Measurements from ENCODE around the gene KAZALD1. TPM values are rescaled to one million over a fixed set of nuclear protein-coding genes. Genes with fewer than 3 reads are reported as not detected.

Gene KAZALD1
- total and polyA plus RNA-seq, 4 donors, result 12.4 to 20.7 (median 15.3) TPM

DNA sequence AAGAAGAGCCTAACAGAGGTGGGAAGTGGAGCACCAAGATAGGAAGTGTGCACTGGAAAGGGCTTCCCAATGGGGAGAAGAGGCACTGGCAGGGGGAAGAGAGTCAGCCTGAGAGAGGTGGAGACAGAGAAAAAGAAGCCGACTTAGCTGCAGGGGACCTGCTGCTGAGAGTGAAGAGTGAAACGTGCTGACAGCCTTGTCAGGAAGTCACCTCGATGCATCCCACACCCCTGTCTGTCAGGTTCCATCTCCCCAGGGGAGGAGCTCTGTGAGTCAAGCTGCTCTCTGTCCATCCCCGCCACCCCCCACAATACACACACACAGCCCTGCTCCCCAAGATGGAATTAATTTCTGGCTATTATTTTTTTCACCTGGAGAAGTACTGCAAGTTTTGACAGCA is 14.0 kb downstream of the KAZALD1 start:
- Histone ChIP-seq H3K27me3 (ENCODE audit: control insufficient read depth in 1 of 2, insufficient read depth in 2 of 2, low read length in 1 of 2) (no peaks in the 10 kb centered on the region), H3K36me3 (ENCODE audit: control insufficient read depth in 1 of 2, insufficient read depth in 2 of 2, low read length in 1 of 2) (no peaks in the 10 kb centered on the region), H3K4me3 (ENCODE audit: low read length in 2 of 2) (no peak overlapping the region), H3K4me1 (ENCODE audit: control insufficient read depth in 1 of 2, insufficient read depth in 2 of 2, low read length in 2 of 2) (no peaks in the 10 kb centered on the region), H3K9me3 (ENCODE audit: control insufficient read depth, low read length) (no peaks in the 10 kb centered on the region), H3K27ac (ENCODE audit: low read depth in 1 of 2, low read length in 2 of 2) (no peak overlapping the region)
- no peak for ATAC-seq (ENCODE audit: low FRiP score)
- no peak for DNase-seq
- intact Hi-C loops (cut with DNase I), result no loop called here
- WGBS, 2 donors, result 8 to 9% methylated on average over 4 of the region's 4 CpGs

DNA sequence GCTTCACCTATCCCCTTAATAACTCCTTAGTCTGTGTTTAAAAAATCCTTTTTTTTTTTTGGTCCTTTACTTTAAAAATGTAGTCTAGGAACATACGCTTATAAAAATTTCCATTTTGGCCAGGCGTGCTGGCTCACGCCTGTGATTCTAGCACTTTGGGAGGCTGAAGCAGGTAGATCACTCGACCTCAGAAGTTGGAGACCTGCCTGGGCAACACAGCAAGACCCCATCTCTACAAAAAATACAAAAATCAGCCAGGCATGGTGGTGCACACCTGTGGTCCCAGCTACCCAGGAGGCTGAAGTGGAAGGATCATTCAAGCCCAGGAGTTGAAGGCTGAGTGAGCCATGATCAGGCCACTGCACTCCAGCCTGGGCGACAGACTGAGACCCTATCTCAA is 14.8 kb downstream of the KAZALD1 start:
- Histone ChIP-seq H3K36me3 (ENCODE audit: control insufficient read depth in 1 of 2, insufficient read depth in 2 of 2, low read length in 1 of 2) (no peaks in the 10 kb centered on the region), H3K4me1 (ENCODE audit: control insufficient read depth in 1 of 2, insufficient read depth in 2 of 2, low read length in 2 of 2) (no peaks in the 10 kb centered on the region), H3K27ac (ENCODE audit: low read depth in 1 of 2, low read length in 2 of 2) (no peak overlapping the region), H3K4me3 (ENCODE audit: low read length in 2 of 2) (no peak overlapping the region), H3K27me3 (ENCODE audit: control insufficient read depth in 1 of 2, insufficient read depth in 2 of 2, low read length in 1 of 2) (no peaks in the 10 kb centered on the region), H3K9me3 (ENCODE audit: control insufficient read depth, low read length) (no peaks in the 10 kb centered on the region)
- intact Hi-C loops (cut with DNase I), result no loop called here
- no peak for ATAC-seq (ENCODE audit: low FRiP score)
- no peak for DNase-seq
- 73 to 74% methylated on average over 5 of the region's 5 CpGs for WGBS, 2 donors

DNA sequence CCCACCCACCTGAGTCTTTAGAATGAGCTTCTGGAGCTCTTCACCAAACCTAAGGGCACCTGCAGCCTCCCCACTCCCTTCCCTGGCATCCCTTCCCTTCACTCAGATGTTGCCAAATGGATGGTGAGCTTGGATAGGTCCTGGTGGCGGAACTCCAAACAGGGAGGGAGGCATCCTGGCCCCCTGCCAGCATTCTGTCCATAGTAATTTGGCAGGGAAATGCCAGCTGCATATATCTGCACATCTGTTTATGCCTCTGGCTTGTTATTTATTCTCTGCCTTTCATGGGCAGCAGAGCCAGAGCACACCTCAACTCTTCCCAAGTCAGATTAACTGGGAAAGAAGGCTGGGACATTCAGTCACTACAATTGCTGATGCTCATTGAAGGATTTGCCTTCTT is 18.1 kb downstream of the KAZALD1 start:
- Histone ChIP-seq H3K4me3 (ENCODE audit: low read length in 2 of 2) (no peak overlapping the region), H3K27me3 (ENCODE audit: control insufficient read depth in 1 of 2, insufficient read depth in 2 of 2, low read length in 1 of 2) (peaks cover 0 to 3% of the 10 kb centered on the region in 2 donors), H3K9me3 (ENCODE audit: control insufficient read depth, low read length) (peaks cover 3% of the 10 kb centered on the region), H3K27ac (ENCODE audit: low read depth in 1 of 2, low read length in 2 of 2) (no peak overlapping the region), H3K36me3 (ENCODE audit: control insufficient read depth in 1 of 2, insufficient read depth in 2 of 2, low read length in 1 of 2) (no peaks in the 10 kb centered on the region), H3K4me1 (ENCODE audit: control insufficient read depth in 1 of 2, insufficient read depth in 2 of 2, low read length in 2 of 2) (no peaks in the 10 kb centered on the region)
- no peak for DNase-seq
- no peak for ATAC-seq (ENCODE audit: low FRiP score)
- 63 to 78% methylated on average over 1 of the region's 1 CpG for WGBS, 2 donors
- intact Hi-C loops (cut with DNase I), result no loop called here

DNA sequence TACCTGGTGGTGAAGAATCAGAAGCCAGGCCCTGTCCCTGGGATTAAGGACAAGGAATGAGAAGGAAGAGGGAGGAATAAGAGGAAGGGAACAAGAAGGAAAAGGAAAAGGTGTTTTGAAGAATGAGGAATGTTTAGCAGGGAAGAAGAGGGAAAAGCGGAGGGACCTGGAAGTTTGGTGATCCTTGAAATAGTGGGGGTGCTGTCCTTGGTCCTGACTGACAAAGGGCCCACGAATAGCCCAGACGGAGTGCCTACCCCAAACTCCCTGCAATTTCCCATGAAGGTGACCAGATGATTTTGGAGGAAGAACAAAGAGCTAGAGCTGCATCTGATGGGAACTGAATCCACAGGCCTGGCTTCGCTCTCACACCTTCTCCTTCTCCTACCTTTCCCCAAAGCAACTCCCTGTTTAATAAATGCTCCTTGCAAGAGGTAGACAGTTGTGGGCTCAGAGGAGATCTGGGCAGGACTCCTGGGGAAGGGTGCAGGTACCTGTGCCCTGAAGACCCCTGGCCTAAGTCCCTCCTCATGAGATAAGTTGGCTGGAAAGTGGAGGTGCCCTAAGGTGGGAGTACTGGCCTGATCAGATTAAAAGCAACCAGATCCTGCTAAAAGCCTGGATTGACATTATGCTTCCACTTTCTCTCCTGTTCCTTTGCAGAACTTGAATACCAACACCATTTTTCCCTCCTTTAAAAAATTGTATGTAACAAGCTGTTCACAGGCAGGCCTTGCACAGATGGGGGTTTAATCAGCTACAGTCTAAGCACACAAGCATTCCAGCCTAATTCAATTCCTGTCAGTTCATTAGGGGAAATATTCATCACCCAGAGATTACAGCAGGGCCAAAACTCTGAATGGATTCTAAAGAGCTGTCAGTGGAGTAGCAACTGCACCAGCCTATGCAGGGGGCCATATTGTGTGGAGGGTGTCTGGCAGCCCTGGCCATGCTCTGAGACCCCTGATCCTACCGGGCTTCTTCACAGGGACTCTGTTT is 19.4 kb downstream of the KAZALD1 start:
- no peaks in the 10 kb centered on the region for H3K36me3 ChIP-seq (ENCODE audit: control insufficient read depth in 1 of 2, insufficient read depth in 2 of 2, low read length in 1 of 2)
- peaks cover 3% of the 10 kb centered on the region for H3K9me3 ChIP-seq (ENCODE audit: control insufficient read depth, low read length)
- 28 to 33% methylated on average over 5 of the region's 5 CpGs for WGBS, 2 donors
- intact Hi-C loops (cut with DNase I), result no loop called here
- no peak overlapping the region for H3K4me3 ChIP-seq (ENCODE audit: low read length in 2 of 2)
- H3K4me1 ChIP-seq (ENCODE audit: control insufficient read depth in 1 of 2, insufficient read depth in 2 of 2, low read length in 2 of 2), result no peaks in the 10 kb centered on the region
- H3K27me3 ChIP-seq (ENCODE audit: control insufficient read depth in 1 of 2, insufficient read depth in 2 of 2, low read length in 1 of 2), result peaks cover 0 to 3% of the 10 kb centered on the region in 2 donors
- ATAC-seq (ENCODE audit: low FRiP score), result no peak
- H3K27ac ChIP-seq (ENCODE audit: low read depth in 1 of 2, low read length in 2 of 2), result no peak overlapping the region
- DNase-seq, result no peak

DNA sequence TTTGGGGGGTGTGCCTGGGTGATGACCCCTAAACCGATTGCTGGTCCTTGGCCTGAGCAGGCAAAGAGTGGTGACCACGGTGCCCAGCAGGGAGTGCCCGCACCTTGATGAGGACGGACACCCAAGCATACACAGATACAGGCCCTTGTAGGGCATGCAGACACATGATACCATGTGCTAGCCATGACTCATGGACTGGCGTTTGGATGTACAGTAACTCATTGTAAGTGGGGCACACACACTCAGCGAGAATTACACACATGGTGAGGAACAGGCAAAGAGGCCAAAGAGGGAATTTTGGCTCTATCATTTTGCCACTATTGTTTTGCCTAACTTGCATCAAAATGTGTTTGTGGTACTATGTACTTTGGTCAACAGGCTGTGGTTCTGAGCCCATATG is 24.1 kb downstream of the KAZALD1 start:
- Histone ChIP-seq H3K4me1 (ENCODE audit: control insufficient read depth in 1 of 2, insufficient read depth in 2 of 2, low read length in 2 of 2) (no peaks in the 10 kb centered on the region), H3K4me3 (ENCODE audit: low read length in 2 of 2) (no peak overlapping the region), H3K36me3 (ENCODE audit: control insufficient read depth in 1 of 2, insufficient read depth in 2 of 2, low read length in 1 of 2) (no peaks in the 10 kb centered on the region), H3K9me3 (ENCODE audit: control insufficient read depth, low read length) (peaks cover 3% of the 10 kb centered on the region), H3K27ac (ENCODE audit: low read depth in 1 of 2, low read length in 2 of 2) (no peak overlapping the region), H3K27me3 (ENCODE audit: control insufficient read depth in 1 of 2, insufficient read depth in 2 of 2, low read length in 1 of 2) (peaks cover 0 to 3% of the 10 kb centered on the region in 2 donors)
- DNase-seq (no peak), ATAC-seq (ENCODE audit: low FRiP score) (no peak)
- intact Hi-C loops (cut with DNase I), result no loop called here
- 75 to 79% methylated on average over 6 of the region's 6 CpGs for WGBS, 2 donors

DNA sequence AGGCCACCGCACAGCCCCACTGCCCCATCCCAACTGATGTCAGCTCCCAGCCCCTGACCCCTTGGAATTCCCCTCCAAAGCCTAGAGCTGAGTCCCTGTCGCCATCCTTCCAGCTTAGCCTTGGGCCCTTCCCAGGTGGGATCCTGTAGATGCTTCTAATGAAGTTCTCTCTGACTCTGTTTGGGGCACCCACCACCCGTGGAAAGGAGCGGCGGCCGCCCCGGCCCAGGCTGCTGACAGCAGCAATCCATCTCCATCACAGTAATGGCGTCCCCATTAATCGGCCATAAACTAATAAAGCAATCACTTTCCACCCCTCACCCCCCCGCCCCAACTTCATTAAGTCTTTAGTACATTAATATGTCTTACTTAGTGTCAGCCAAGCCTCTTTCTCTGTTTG is 25.6 kb downstream of the KAZALD1 start:
- H3K4me3 ChIP-seq (ENCODE audit: low read length in 2 of 2), result no peak overlapping the region
- DNase-seq (no peak), ATAC-seq (ENCODE audit: low FRiP score) (no peak)
- H3K27ac ChIP-seq (ENCODE audit: low read depth in 1 of 2, low read length in 2 of 2), result no peak overlapping the region
- peaks cover 3% of the 10 kb centered on the region for H3K9me3 ChIP-seq (ENCODE audit: control insufficient read depth, low read length)
- H3K27me3 ChIP-seq (ENCODE audit: control insufficient read depth in 1 of 2, insufficient read depth in 2 of 2, low read length in 1 of 2), result peaks cover 0 to 3% of the 10 kb centered on the region in 2 donors
- no peaks in the 10 kb centered on the region for H3K36me3 ChIP-seq (ENCODE audit: control insufficient read depth in 1 of 2, insufficient read depth in 2 of 2, low read length in 1 of 2)
- WGBS, 2 donors, result 34 to 39% methylated on average over 10 of the region's 10 CpGs
- intact Hi-C loops (cut with DNase I), result no loop called here
- no peaks in the 10 kb centered on the region for H3K4me1 ChIP-seq (ENCODE audit: control insufficient read depth in 1 of 2, insufficient read depth in 2 of 2, low read length in 2 of 2)

DNA sequence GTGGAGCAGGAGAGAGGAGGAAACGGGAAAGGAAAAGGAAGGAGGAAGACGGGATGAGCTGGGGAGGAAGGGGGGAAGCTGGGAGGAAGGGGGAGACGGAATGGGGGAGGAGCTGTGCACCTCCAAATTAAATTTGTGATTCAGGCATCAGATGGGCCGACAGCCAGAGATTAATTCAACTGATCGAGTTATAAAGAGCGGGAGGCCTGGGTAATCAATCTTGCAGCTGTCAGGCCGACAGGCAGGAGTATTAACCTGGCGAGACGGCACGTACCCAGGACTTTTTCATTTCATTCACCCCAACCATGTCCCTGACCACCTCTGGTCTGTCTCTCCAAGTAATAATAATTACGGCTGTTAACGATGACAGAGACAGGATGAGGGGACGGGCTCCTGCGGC is 26.2 kb downstream of the KAZALD1 start:
- intact Hi-C loops (cut with DNase I), result no loop called here
- Histone ChIP-seq H3K4me1 (ENCODE audit: control insufficient read depth in 1 of 2, insufficient read depth in 2 of 2, low read length in 2 of 2) (no peaks in the 10 kb centered on the region), H3K27me3 (ENCODE audit: control insufficient read depth in 1 of 2, insufficient read depth in 2 of 2, low read length in 1 of 2) (peaks cover 0 to 1% of the 10 kb centered on the region in 2 donors), H3K36me3 (ENCODE audit: control insufficient read depth in 1 of 2, insufficient read depth in 2 of 2, low read length in 1 of 2) (no peaks in the 10 kb centered on the region), H3K27ac (ENCODE audit: low read depth in 1 of 2, low read length in 2 of 2) (no peak overlapping the region), H3K4me3 (ENCODE audit: low read length in 2 of 2) (no peak overlapping the region), H3K9me3 (ENCODE audit: control insufficient read depth, low read length) (peaks cover under 1% of the 10 kb centered on the region)
- DNase-seq (no peak), ATAC-seq (ENCODE audit: low FRiP score) (no peak)
- 29 to 36% methylated on average over 14 of the region's 14 CpGs for WGBS, 2 donors

DNA sequence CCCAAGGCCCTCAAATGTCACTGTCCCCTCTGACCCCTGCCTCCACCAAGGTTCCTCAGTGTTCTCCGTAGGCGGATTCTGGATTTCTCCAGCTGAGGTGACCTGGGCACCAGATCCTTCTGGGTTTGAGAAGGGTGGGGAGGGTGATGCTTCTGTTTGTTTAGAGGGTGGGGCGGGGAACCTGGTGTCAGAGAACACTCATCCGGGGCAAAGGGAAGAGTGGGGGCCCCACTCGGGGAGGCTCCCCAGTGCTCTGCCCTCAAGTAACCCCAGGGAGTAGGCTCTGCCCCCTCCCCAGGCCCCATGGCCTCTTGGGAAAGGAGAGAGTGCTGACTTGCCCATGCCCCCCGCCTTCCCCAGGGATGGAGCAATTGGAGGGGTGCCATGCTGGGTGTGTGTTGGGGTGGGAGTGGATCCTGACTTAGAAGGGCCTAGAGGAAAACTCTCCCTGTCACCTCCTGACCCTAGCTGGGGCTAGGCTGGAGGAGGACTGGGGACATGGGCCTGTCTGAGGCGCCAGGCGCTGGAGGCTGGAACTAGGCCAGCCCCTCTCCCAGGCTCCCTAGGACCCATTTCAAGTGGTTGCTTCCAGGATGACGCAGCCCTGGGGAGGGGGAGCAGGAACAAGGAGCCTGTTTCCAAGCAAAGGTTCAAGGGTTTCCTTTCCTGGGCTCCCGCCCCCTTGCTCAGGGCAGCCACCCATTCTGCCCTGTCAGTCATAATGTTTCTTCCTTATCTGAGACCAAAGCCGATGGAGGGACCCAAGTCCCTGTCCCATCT is 27.9 kb downstream of the KAZALD1 start:
- 78 to 81% methylated on average over 11 of the region's 11 CpGs for WGBS, 2 donors

More for the DNA sequence above, 27.9 kb downstream of the KAZALD1 start:
- no peak overlapping the region for H3K4me3 ChIP-seq (ENCODE audit: low read length in 2 of 2)
- DNase-seq (no peak), ATAC-seq (ENCODE audit: low FRiP score) (no peak)
- no peaks in the 10 kb centered on the region for H3K36me3 ChIP-seq (ENCODE audit: control insufficient read depth in 1 of 2, insufficient read depth in 2 of 2, low read length in 1 of 2)
- no peak overlapping the region for H3K27ac ChIP-seq (ENCODE audit: low read depth in 1 of 2, low read length in 2 of 2)
- H3K27me3 ChIP-seq (ENCODE audit: control insufficient read depth in 1 of 2, insufficient read depth in 2 of 2, low read length in 1 of 2), result no peaks in the 10 kb centered on the region
- intact Hi-C loops (cut with DNase I), result no loop called here
- H3K9me3 ChIP-seq (ENCODE audit: control insufficient read depth, low read length), result no peaks in the 10 kb centered on the region
- no peaks in the 10 kb centered on the region for H3K4me1 ChIP-seq (ENCODE audit: control insufficient read depth in 1 of 2, insufficient read depth in 2 of 2, low read length in 2 of 2)

Data from aorta (tissue), 5 donors.